Esophagus squamous epithelium (tissue), 4 donors: ENCODE data around the gene MIEN1.

ENCODE experiments used
- CTCF ChIP-seq, 6 experiments: fragments of 450-650 bp in 4 of 6; fragments of 200-600 bp in 2 of 6; sonication (generic) in 2 of 6; IDR thresholded peaks; one replicate each; pipeline ENCODE4 v1.5.1; 2016 to 2019; ENCODE audit warnings: antibody characterized with exemption in 6 of 6, mild to moderate bottlenecking in 4 of 6, moderate library complexity in 4 of 6
- POLR2A ChIP-seq, 4 donors: fragments of 450-650 bp; IDR thresholded peaks; one replicate each; pipeline ENCODE4 v1.6.1; 2017; ENCODE audit warnings: antibody characterized with exemption in 4 of 4, mild to moderate bottlenecking in 4 of 4, moderate library complexity in 3 of 4

- TF ChIP-seq POLR2A (IDR thresholded peaks at IDR 0.05) (no peak), CTCF (IDR thresholded peaks at IDR 0.05) (no peak)
Measured at GRCh38 chr17:39722104-39722503, 8.2 kb downstream of the MIEN1 start.
